ENCODE measurements around the gene NIPBL. TPM values are rescaled to one million over a fixed set of nuclear protein-coding genes. Genes with fewer than 3 reads are reported as not detected.

The NIPBL gene
- total and polyA plus RNA-seq, 2 of the 8 experiments (the other 6 are each of a cell fraction or from before 2014, with no cell fraction given): 21.1 to 53.5 TPM

- H3K4me2 ChIP-seq (ENCODE audit: insufficient read depth in 1 of 2, low read depth in 2 of 2, low read length in 2 of 2): no peak overlapping the region
- POLR2A ChIA-PET (ENCODE audit: partially characterized antibody): no interaction called here
- TF ChIP-seq BACH1 (IDR thresholded peaks at IDR 0.05; ENCODE audit: low read length) (no peak), ZNF274 (IDR thresholded peaks at IDR 0.05; ENCODE audit: borderline replicate concordance, extremely low read depth, low read length) (no peak), SP4 (IDR thresholded peaks at IDR 0.05; ENCODE audit: low read length) (no peak), FOSL1 (IDR thresholded peaks at IDR 0.05; ENCODE audit: insufficient read depth, low read depth, low read length) (no peak), HDAC2 (IDR thresholded peaks at IDR 0.05; ENCODE audit: borderline replicate concordance in 1 of 2, low read depth in 2 of 2, low read length in 2 of 2) (no peak), ATF2 (IDR thresholded peaks at IDR 0.05; ENCODE audit: low read length) (no peak), CHD2 (IDR thresholded peaks at IDR 0.05; ENCODE audit: low read length) (no peak), TAF7 (optimal IDR thresholded peaks at IDR 0.05; ENCODE audit: borderline replicate concordance, low read depth, low read length) (no peak), ATF3 (IDR thresholded peaks at IDR 0.05; ENCODE audit: insufficient read depth, low read depth, low read length) (no peak), KDM1A (IDR thresholded peaks at IDR 0.05; ENCODE audit: borderline replicate concordance, low read length) (no peak), EZH2 (IDR thresholded peaks at IDR 0.05; ENCODE audit: low read depth, low read length, severe bottlenecking) (no peak), RNF2 (IDR thresholded peaks at IDR 0.05; ENCODE audit: borderline replicate concordance, low read depth, low read length, missing control alignments, poor library complexity, severe bottlenecking) (no peak)
Observed at GRCh38 chr5:36881304-36881703, 4.7 kb downstream of the NIPBL start.

More at GRCh38 chr5:36881304-36881703, 4.7 kb downstream of the NIPBL start:
- Histone ChIP-seq H4K5ac (ENCODE audit: insufficient read length, low read depth, low read length) (no peak overlapping the region), H3K36me3 (ENCODE audit: control insufficient read depth in 2 of 4, insufficient read depth in 4 of 4, low read length in 3 of 4) (no peaks in the 10 kb centered on the region; a peak in 1 of 8 replicates), H3K14ac (ENCODE audit: insufficient read length) (no peak overlapping the region), H2BK120ac (replicated peaks; ENCODE audit: low read depth, low read length) (no peak overlapping the region), H2BK15ac (ENCODE audit: low read length) (no peak overlapping the region), H4K8ac (ENCODE audit: extremely low read depth, insufficient read depth, low read length) (no peak overlapping the region), H3K23ac (ENCODE audit: insufficient read length) (no peak overlapping the region), H3K79me2 (ENCODE audit: control insufficient read depth in 1 of 2, insufficient read depth in 2 of 2, low read length in 2 of 2) (peaks cover 26 to 92% of the 10 kb centered on the region in 2 experiments), H2BK20ac (ENCODE audit: low read length) (no peak overlapping the region), H3K79me1 (ENCODE audit: low read depth, low read length) (peaks cover 8% of the 10 kb centered on the region), H3K23me2 (ENCODE audit: low read depth, low read length) (peaks cover 6% of the 10 kb centered on the region), H3K56ac (replicated peaks; ENCODE audit: insufficient read length, low read depth, low read length) (no peak overlapping the region), H3K18ac (ENCODE audit: extremely low read depth, low read length) (no peak overlapping the region), H3K4me3 (ENCODE audit: extremely low read depth in 1 of 4, insufficient read depth in 2 of 4, low read depth in 3 of 4, low read length in 4 of 4) (no peak overlapping the region), H2BK12ac (ENCODE audit: low read depth, low read length) (no peak overlapping the region), H4K20me1 (replicated peaks in 1 of 2; ENCODE audit: control insufficient read depth in 1 of 2, insufficient read depth in 2 of 2, low read length in 2 of 2) (peaks cover 9% of the 10 kb centered on the region in 2 experiments), H2BK5ac (ENCODE audit: low read depth, low read length) (no peak overlapping the region), H3K4me1 (replicated peaks in 1 of 4; ENCODE audit: control insufficient read depth in 3 of 4, insufficient read depth in 4 of 4, low read length in 3 of 4) (no peaks in the 10 kb centered on the region; a peak in 2 of 7 replicates), H3K27me3 (replicated peaks in 1 of 4; ENCODE audit: control insufficient read depth in 3 of 4, extremely low read depth in 1 of 4, insufficient read depth in 3 of 4, low read length in 3 of 4) (no peaks in the 10 kb centered on the region), H3K9ac (replicated peaks in 1 of 4; ENCODE audit: extremely low read depth in 1 of 4, low read depth in 3 of 4, low read length in 3 of 4) (no peak overlapping the region), H2AFZ (ENCODE audit: low read length) (no peak overlapping the region), H3K9me3 (ENCODE audit: insufficient read depth in 2 of 2, low read depth in 1 of 2, low read length in 1 of 2) (0 out of 4 replicates have a peak, but pooled peaks cover 0 to 2% of the 10 kb centered on the region in 2 experiments), H3K27ac (ENCODE audit: low read depth, low read length) (no peak overlapping the region), H2AK5ac (ENCODE audit: low read depth, low read length) (no peak overlapping the region), H4K91ac (replicated peaks; ENCODE audit: insufficient read length, low read length) (no peak overlapping the region), H3K4ac (replicated peaks; ENCODE audit: insufficient read length, low read depth, low read length) (no peak overlapping the region)
- DNase-seq (ENCODE audit: low read depth in 1 of 2, low spot score in 2 of 2): no peak
- CTCF ChIA-PET (ENCODE audit: partially characterized antibody): interaction anchor here (1.0 to 2.4 kb wide), 3 partner anchors 11 to 142 kb away, joined by 3 to 8 read pairs (median 4); no protein-coding TSS in a partner anchor
- no peak for FAIRE-seq

Data from H1 (cell line).